ENCODE results near the gene HAUS6. TPM values are rescaled to one million over a fixed set of nuclear protein-coding genes. Genes with fewer than 3 reads are reported as not detected.

HAUS6 gene
- total RNA-seq, 1 experiment from 2014 or later = 14.4 TPM

DNA sequence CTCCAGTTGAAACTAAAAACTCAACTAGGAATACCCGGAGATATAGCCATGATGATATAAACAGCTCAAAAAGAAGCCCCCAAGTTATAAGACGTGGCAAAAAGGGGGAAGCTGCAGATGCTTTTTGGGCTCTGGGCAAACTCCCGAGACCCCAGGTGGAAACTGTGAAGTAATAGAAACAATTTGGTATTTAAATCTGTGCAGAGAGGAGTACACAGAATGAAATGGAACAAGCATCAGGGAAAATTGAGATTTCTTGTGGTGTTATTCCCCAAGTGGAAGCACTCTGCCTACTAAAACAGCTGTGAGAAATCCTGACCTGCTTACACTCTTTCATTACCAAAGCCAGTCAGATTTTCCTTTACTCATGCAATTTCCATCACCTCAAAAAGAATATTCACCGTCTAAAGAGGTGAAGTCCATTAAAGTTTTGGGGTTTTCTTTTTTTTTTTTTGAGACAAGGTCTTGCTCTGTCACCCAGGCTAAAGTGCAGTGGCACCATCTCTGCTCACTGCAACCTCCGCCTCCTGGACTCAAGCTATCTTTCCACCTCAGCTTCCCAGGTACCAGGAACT lies 93.2 kb downstream of the HAUS6 start:
- H2AFZ ChIP-seq (ENCODE audit: low read length) = no peak overlapping the region
- H4K20me1 ChIP-seq (ENCODE audit: low read length) = no peaks in the 10 kb centered on the region
- no TSS peak for BruUV-seq (replicated peaks)
- no peak overlapping the region for H3K4me2 ChIP-seq (ENCODE audit: low read length)
- ChIA-PET CTCF (no interaction called here), POLR2A (ENCODE audit: unreplicated experiment) (interaction anchor here (0.9 kb wide), 1 partner anchor 359 kb away, joined by 12 read pairs; no protein-coding TSS in a partner anchor)
- H3K4me1 ChIP-seq (ENCODE audit: insufficient read depth, low read length) = no peaks in the 10 kb centered on the region
- no peaks in the 10 kb centered on the region for H3K27me3 ChIP-seq (ENCODE audit: low read length)
- no peaks in the 10 kb centered on the region for H3F3A ChIP-seq (ENCODE audit: low read length, unreplicated experiment)
- ATAC-seq (no peak), DNase-seq (no peak)
- H3K9me3 ChIP-seq (ENCODE audit: low read length) = no peaks in the 10 kb centered on the region
- no peak overlapping the region for H3K9ac ChIP-seq (ENCODE audit: low read length)
- H3K9me2 ChIP-seq (replicated peaks; ENCODE audit: low read length) = no peaks in the 10 kb centered on the region
- TF ChIP-seq, protein P1, sequence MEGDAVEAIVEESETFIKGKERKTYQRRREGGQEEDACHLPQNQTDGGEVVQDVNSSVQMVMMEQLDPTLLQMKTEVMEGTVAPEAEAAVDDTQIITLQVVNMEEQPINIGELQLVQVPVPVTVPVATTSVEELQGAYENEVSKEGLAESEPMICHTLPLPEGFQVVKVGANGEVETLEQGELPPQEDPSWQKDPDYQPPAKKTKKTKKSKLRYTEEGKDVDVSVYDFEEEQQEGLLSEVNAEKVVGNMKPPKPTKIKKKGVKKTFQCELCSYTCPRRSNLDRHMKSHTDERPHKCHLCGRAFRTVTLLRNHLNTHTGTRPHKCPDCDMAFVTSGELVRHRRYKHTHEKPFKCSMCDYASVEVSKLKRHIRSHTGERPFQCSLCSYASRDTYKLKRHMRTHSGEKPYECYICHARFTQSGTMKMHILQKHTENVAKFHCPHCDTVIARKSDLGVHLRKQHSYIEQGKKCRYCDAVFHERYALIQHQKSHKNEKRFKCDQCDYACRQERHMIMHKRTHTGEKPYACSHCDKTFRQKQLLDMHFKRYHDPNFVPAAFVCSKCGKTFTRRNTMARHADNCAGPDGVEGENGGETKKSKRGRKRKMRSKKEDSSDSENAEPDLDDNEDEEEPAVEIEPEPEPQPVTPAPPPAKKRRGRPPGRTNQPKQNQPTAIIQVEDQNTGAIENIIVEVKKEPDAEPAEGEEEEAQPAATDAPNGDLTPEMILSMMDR (conservative IDR thresholded peaks at IDR 0.05; ENCODE audit: low read depth, low read length) = no peak
- TF ChIP-seq EZH2 (IDR thresholded peaks at IDR 0.05; ENCODE audit: low read length, unreplicated experiment) (no peak), EZH2phosphoT487 (IDR thresholded peaks at IDR 0.05; ENCODE audit: borderline replicate concordance, low read length) (no peak)
- H3K36me3 ChIP-seq (ENCODE audit: low read depth, low read length) = no peaks in the 10 kb centered on the region
- no peak overlapping the region for H3K27ac ChIP-seq (ENCODE audit: low read length)
- no peak overlapping the region for H3K4me3 ChIP-seq (ENCODE audit: low read length)
- intact Hi-C loops (cut with micrococcal nuclease) = no loop called here
- H3K79me2 ChIP-seq (ENCODE audit: low read length) = no peaks in the 10 kb centered on the region

Other genes starting within 250 kb of the HAUS6 start
- gene SAXO1, start 69.7 kb downstream of the HAUS6 start, total RNA-seq (2014; rRNA removed) = not detected in 2 replicates
- 13.0 and 16.8 TPM in 2 replicates for gene RRAGA, start 53.5 kb downstream of the HAUS6 start, total RNA-seq (2014; rRNA removed)
- 27.8 and 30.2 TPM in 2 replicates for gene PLIN2, start 24.6 kb upstream of the HAUS6 start, total RNA-seq (2014; rRNA removed)
- gene DENND4C, start 127.8 kb upstream of the HAUS6 start, total RNA-seq (2014; rRNA removed) = 20.9 and 22.6 TPM in 2 replicates

Measured in PC-3 (cell line).